Measurements from ENCODE around the gene TBXAS1.

GRCh38 chr7:139949629-139950028, 120.6 kb downstream of the TBXAS1 start:
- TF ChIP-seq CTCF (IDR thresholded peaks at IDR 0.05; ENCODE audit: poor library complexity, severe bottlenecking) (no peak), RAD21 (conservative IDR thresholded peaks at IDR 0.05) (no peak), EZH2 (IDR thresholded peaks at IDR 0.05; ENCODE audit: borderline replicate concordance, insufficient read depth, low read length, poor library complexity, severe bottlenecking) (no peak), SMC3 (conservative IDR thresholded peaks at IDR 0.05; ENCODE audit: poor library complexity) (no peak), POLR2AphosphoS5 (IDR thresholded peaks at IDR 0.05) (no peak)
- TF ChIP-seq, protein P1, sequence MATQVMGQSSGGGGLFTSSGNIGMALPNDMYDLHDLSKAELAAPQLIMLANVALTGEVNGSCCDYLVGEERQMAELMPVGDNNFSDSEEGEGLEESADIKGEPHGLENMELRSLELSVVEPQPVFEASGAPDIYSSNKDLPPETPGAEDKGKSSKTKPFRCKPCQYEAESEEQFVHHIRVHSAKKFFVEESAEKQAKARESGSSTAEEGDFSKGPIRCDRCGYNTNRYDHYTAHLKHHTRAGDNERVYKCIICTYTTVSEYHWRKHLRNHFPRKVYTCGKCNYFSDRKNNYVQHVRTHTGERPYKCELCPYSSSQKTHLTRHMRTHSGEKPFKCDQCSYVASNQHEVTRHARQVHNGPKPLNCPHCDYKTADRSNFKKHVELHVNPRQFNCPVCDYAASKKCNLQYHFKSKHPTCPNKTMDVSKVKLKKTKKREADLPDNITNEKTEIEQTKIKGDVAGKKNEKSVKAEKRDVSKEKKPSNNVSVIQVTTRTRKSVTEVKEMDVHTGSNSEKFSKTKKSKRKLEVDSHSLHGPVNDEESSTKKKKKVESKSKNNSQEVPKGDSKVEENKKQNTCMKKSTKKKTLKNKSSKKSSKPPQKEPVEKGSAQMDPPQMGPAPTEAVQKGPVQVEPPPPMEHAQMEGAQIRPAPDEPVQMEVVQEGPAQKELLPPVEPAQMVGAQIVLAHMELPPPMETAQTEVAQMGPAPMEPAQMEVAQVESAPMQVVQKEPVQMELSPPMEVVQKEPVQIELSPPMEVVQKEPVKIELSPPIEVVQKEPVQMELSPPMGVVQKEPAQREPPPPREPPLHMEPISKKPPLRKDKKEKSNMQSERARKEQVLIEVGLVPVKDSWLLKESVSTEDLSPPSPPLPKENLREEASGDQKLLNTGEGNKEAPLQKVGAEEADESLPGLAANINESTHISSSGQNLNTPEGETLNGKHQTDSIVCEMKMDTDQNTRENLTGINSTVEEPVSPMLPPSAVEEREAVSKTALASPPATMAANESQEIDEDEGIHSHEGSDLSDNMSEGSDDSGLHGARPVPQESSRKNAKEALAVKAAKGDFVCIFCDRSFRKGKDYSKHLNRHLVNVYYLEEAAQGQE (IDR thresholded peaks at IDR 0.05; ENCODE audit: borderline replicate concordance): no peak

Data from neural cell (in vitro differentiated cells).